Adipocyte (in vitro differentiated cells): Measurements from ENCODE around the gene HHLA2.
A peak's percentile ranks its signal among the peaks of the same experiment; 100 is the strongest.

Source experiments
- DNase-seq: peaks from one replicate; pipeline ENCODE4 v3.0.0-alpha.2; 2015; ENCODE audit warnings: low read depth
- H3K27me3 ChIP-seq: replicated peaks from 2 replicates; pipeline ENCODE4 v1.7.0; 2013; ENCODE audit warnings: mild to moderate bottlenecking, low read length, moderate library complexity; ENCODE audit not compliant: control insufficient read depth, insufficient read depth
- H3K36me3 ChIP-seq: 2 replicates; pipeline ENCODE4 v1.7.0; 2013; ENCODE audit warnings: low read length, mild to moderate bottlenecking, moderate library complexity; ENCODE audit not compliant: control insufficient read depth, insufficient read depth, severe bottlenecking
- H3K4me1 ChIP-seq: 2 replicates; pipeline ENCODE4 v1.7.0; 2013; ENCODE audit warnings: mild to moderate bottlenecking, low read length, moderate library complexity; ENCODE audit not compliant: control insufficient read depth, insufficient read depth
- H3K4me3 ChIP-seq: 2 replicates; pipeline ENCODE4 v1.7.0; 2013; ENCODE audit warnings: mild to moderate bottlenecking, low read length, moderate library complexity
- H3K9ac ChIP-seq: 2 replicates; pipeline ENCODE4 v1.7.0; 2013; ENCODE audit warnings: mild to moderate bottlenecking, low read length, moderate library complexity
- H3K9me3 ChIP-seq: 2 replicates; pipeline ENCODE4 v1.7.0; 2013; ENCODE audit warnings: mild to moderate bottlenecking, low read length, moderate library complexity; ENCODE audit not compliant: control insufficient read depth

HHLA2 gene

GRCh38 chr3:108410531-108410984, 114.2 kb downstream of the HHLA2 start:
- Histone ChIP-seq H3K9ac (no peak overlapping the region), H3K27me3 (no peaks in the 10 kb centered on the region), H3K36me3 (no peaks in the 10 kb centered on the region), H3K9me3 (no peaks in the 10 kb centered on the region), H3K4me1 (peaks cover 8% of the 10 kb centered on the region), H3K4me3 (no peak overlapping the region)
- no peak for DNase-seq

- Histone ChIP-seq H3K36me3 (no peaks in the 10 kb centered on the region), H3K9ac (no peak overlapping the region), H3K27me3 (no peaks in the 10 kb centered on the region), H3K4me3 (no peak overlapping the region), H3K9me3 (no peaks in the 10 kb centered on the region), H3K4me1 (peaks cover 8% of the 10 kb centered on the region)
- no peak for DNase-seq
Measured at GRCh38 chr3:108412121-108412750, 115.9 kb downstream of the HHLA2 start.

DNA sequence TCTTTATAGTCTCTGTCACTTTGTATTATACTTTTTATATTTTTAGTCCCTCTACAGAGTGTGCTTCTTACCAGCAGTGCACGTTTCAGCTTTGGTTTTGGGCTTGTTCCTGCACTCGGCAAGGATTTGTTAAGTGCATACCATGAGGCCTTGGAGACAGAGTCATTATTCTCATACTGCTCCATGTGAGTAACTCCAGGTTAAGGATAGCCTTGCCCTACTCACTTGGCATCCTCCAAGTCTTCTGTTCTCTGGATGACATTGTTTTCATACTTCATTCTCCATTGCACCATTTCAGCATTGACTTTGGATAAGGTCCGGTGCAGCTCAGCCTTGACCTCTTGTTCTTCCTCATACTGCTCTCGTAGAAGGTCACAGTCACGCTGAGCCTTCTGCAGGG, 117.7 kb downstream of the HHLA2 start:
- peak; percentile 59 for DNase-seq
- H3K9ac ChIP-seq: no peak overlapping the region
- H3K9me3 ChIP-seq: no peaks in the 10 kb centered on the region
- no peaks in the 10 kb centered on the region for H3K27me3 ChIP-seq
- H3K4me3 ChIP-seq: no peak overlapping the region
- H3K36me3 ChIP-seq: no peaks in the 10 kb centered on the region
- H3K4me1 ChIP-seq: peaks cover 8% of the 10 kb centered on the region

DNA sequence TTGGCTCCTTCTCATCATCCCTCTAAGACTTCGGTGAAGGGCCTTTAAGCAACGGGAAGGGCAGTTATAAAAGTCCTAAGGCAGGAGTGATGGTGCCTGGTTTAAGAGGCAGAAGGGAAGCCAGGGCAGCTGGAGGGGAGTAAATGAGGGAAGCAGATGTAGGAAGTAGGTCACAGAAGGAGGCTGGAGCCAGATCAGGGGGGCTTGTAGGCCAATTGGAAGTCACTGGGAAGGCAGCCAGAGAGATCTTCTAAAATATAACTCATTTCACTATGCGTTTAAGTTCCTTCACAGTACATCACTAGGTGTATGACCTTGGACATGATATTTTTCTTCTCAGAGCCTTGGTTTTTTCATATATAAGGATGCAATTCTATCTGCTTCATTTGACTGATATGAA, 119.3 kb downstream of the HHLA2 start:
- Histone ChIP-seq H3K9ac (no peak overlapping the region), H3K27me3 (no peaks in the 10 kb centered on the region), H3K36me3 (no peaks in the 10 kb centered on the region), H3K4me3 (no peak overlapping the region), H3K9me3 (no peaks in the 10 kb centered on the region), H3K4me1 (peaks cover 9% of the 10 kb centered on the region)
- no peak for DNase-seq

DNA sequence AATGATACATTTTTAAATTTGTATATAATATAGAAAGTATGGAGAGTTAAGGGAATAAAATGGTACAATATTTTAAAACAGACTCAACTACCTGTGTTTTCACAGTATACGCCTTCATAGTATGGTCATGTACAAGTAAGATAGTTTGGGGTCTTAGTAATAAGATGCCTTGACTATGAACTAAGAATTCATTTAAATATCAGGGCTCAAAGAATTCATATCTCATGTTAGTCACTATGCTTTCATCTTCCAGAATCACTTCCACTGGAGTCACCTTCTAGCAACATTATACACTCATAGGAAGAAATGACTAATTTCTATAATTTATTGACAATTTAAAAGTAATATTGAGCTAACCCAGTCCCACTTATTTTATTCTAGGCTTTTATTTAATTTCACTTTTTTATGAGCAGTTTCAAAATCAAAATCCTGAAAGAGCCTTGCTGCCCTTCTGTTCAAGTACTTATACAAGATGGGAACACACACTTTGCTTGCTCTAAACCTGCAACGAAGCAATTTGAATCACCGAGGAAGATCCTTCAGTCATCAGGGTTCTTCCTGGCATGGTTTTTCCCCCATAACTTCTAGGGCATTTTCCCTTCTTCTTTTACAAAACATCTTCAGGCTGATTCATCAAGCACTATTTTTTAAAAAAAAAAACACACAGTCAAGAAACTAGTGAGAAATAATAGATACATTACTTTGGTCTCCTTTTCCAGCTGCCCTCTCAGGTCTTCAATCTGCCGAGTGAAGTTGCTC, 119.9 kb downstream of the HHLA2 start:
- no peaks in the 10 kb centered on the region for H3K9me3 ChIP-seq
- peaks cover 15% of the 10 kb centered on the region for H3K4me1 ChIP-seq
- no peaks in the 10 kb centered on the region for H3K36me3 ChIP-seq
- DNase-seq: no peak
- H3K9ac ChIP-seq: no peak overlapping the region
- no peak overlapping the region for H3K4me3 ChIP-seq
- H3K27me3 ChIP-seq: no peaks in the 10 kb centered on the region

GRCh38 chr3:108420926-108421325, 124.6 kb downstream of the HHLA2 start:
- H3K4me3 ChIP-seq: no peak overlapping the region
- DNase-seq: peak; percentile 63
- no peak overlapping the region for H3K9ac ChIP-seq

More at GRCh38 chr3:108420926-108421325, 124.6 kb downstream of the HHLA2 start:
- H3K36me3 ChIP-seq: no peaks in the 10 kb centered on the region
- H3K27me3 ChIP-seq: no peaks in the 10 kb centered on the region
- H3K9me3 ChIP-seq: no peaks in the 10 kb centered on the region
- H3K4me1 ChIP-seq: peaks cover 10% of the 10 kb centered on the region
